GM10266 (cell line): ENCODE measurements around the gene SERPINB1.

ENCODE experiments used
- DNase-seq: peaks from one replicate; pipeline ENCODE4 v3.0.0; 2012; ENCODE audit errors: extremely low spot score
- CTCF ChIP-seq: IDR thresholded peaks from 2 replicates; pipeline ENCODE4 v1.5.1; 2012; ENCODE audit warnings: mild to moderate bottlenecking, low read depth; ENCODE audit not compliant: control insufficient read depth, insufficient read depth; ENCODE audit errors: missing control alignments

SERPINB1 gene

GRCh38 chr6:2830183-2830582 lies 11.5 kb downstream of the SERPINB1 start:
- TF ChIP-seq CTCF: no peak
- no peak for DNase-seq

GRCh38 chr6:2829253-2829652 lies 12.4 kb downstream of the SERPINB1 start:
- DNase-seq: no peak
- TF ChIP-seq CTCF: no peak

- no peak for TF ChIP-seq CTCF
- DNase-seq: no peak
These were observed 13.0 kb downstream of the SERPINB1 start for GRCh38 chr6:2828629-2829028.

DNA sequence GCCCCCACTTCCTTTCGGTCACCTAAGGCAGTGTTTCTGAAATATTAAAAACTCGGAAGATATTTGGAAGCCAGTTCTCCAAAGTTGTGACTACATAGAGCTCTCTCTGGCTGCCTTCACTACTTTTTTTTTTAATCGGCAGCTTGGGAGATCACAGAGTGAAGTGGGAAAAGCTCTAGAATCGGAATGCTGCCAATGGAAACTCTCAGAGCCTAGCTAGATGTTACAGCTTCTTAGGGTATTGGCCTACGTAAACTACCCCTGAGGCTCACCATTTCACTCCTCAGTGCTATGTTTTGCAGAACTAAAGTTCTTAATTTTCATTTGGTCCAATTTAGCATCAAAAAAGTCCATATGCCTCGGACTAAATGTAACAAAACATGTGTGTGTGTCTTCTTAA lies 14.5 kb downstream of the SERPINB1 start:
- TF ChIP-seq CTCF: no peak
- no peak for DNase-seq

GRCh38 chr6:2826131-2826530 lies 15.5 kb downstream of the SERPINB1 start:
- TF ChIP-seq CTCF: no peak
- no peak for DNase-seq

DNA sequence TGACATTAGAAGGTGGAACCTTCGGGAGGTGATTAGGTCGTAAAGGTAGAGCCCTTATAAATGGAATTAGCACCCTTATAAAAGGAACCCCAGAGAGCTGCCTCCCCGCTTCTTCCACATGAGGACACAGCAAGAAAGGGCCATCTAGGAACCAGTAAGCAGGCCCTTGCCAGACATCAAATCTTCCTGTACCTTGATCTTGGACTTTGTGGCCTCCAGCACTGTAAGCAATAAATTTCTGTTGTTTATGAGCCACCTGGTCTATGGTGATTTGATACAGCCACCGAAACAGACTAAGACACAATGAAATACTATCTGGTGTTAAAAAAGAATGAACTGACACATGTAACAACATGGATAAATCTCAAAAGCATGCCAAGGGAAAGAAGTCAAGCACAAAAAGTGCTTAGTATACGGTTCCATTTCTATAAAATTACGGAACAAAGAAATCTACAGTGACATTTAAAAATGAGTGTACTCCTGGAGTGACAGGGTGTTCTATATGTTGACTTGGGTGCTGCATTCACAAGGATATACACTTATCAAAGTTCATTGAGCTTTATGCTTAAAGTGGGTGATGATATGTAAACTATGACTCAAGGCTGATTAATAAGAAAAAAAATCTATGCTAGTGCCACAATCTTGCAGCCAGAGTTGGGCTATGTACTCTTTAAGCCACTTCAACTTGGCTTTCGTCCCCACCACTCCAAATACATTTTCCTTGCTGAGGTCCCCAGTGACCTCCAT lies 18.4 kb downstream of the SERPINB1 start:
- DNase-seq: no peak
- TF ChIP-seq CTCF: no peak

- TF ChIP-seq CTCF: no peak
- DNase-seq: no peak
These were observed 20.1 kb downstream of the SERPINB1 start for GRCh38 chr6:2821554-2821953.
